GM12878 (cell line): Measurements from ENCODE around the gene CRELD2. TPM values are rescaled to one million over a fixed set of nuclear protein-coding genes. Genes with fewer than 3 reads are reported as not detected.

Experiments used
- ATAC-seq: fragments of 200-7000 bp; cut with Tn5 transposase; 3 replicates; pipeline ENCODE4 v1.9.1; 2020; ENCODE audit warnings: mild to moderate bottlenecking, moderate library complexity
- BruUV-seq: library from RNA; stranded (reverse); fragments of 400-500 nt; replicated peaks from 2 replicates; lab custom pipeline; 2021; lab: Mats Ljungman, UMichigan
- CTCF ChIA-PET: fragments of 300-600 bp; sonication (Branson Sonifier 250); formaldehyde crosslinking; extraction: SDS; loops from one replicate; lab custom pipeline; 2021; ENCODE audit warnings: inconsistent platforms; lab: Yijun Ruan, JAX
- POLR2A ChIA-PET: fragments of 350-600 bp; formaldehyde crosslinking; extraction: SDS; loops from one replicate; lab custom pipeline; 2021; ENCODE audit warnings: inconsistent platforms; lab: Charles Lee
- RAD21 ChIA-PET: fragments of 300-600 bp; sonication (Branson Sonifier 250); formaldehyde crosslinking; loops from one replicate; lab custom pipeline; 2023; ENCODE audit warnings: antibody characterized with exemption; ENCODE audit not compliant: unreplicated experiment; lab: Charles Lee
- SMC1A ChIA-PET: fragments of 300-600 bp; sonication (Branson Sonifier 250); formaldehyde crosslinking; loops from one replicate; lab custom pipeline; 2023; ENCODE audit not compliant: unreplicated experiment, uncharacterized antibody; lab: Charles Lee
- DNase-seq: peaks from one replicate; pipeline ENCODE4 v3.0.0-alpha.2; 2011; ENCODE audit warnings: low read depth, low spot score
- FAIRE-seq: peaks from 3 replicates; lab custom pipeline; 2011; peaks lifted over from hg19 to GRCh38; lab: Jason Lieb, UNC
- H2AFZ ChIP-seq: 2 replicates; pipeline ENCODE4 v1.6.0; 2011; ENCODE audit warnings: low read depth, low read length, control low read depth; ENCODE audit not compliant: control insufficient read depth
- H3K27ac ChIP-seq: 2 replicates; pipeline ENCODE4 v1.5.1; 2011; ENCODE audit warnings: control low read depth; ENCODE audit not compliant: control insufficient read depth, insufficient read depth
- H3K27me3 ChIP-seq, 2 experiments: replicated peaks in 1 of 2; 2 replicates each; pipeline versions ENCODE4 v1.6.0 to v1.6.1; 2011; ENCODE audit warnings: low read length in 1 of 2; ENCODE audit not compliant: control insufficient read depth in 2 of 2, insufficient read depth in 2 of 2
- H3K36me3 ChIP-seq, 2 experiments: 2 replicates each; pipeline ENCODE4 v1.5.1; 2011; ENCODE audit warnings: low read length in 1 of 2; ENCODE audit not compliant: control insufficient read depth in 2 of 2, insufficient read depth in 2 of 2
- H3K4me1 ChIP-seq: 2 replicates; pipeline ENCODE4 v1.6.1; 2011; ENCODE audit warnings: mild to moderate bottlenecking, low read length, moderate library complexity, mixed read lengths; ENCODE audit not compliant: control insufficient read depth, insufficient read depth
- H3K4me2 ChIP-seq: 2 replicates; pipeline ENCODE4 v1.6.0; 2011; ENCODE audit warnings: control low read depth; ENCODE audit not compliant: control insufficient read depth, insufficient read depth
- H3K4me3 ChIP-seq: fragments of 200-600 bp; sonication (generic); 2 replicates; pipeline ENCODE4 v1.5.1; 2016
- H3K79me2 ChIP-seq: 2 replicates; pipeline ENCODE4 v1.6.0; 2011; ENCODE audit warnings: low read length; ENCODE audit not compliant: control insufficient read depth, insufficient read depth
- H3K9ac ChIP-seq: 2 replicates; pipeline ENCODE4 v1.8.0; 2011; ENCODE audit warnings: low read length, control low read depth, mixed read lengths; ENCODE audit not compliant: control insufficient read depth, insufficient read depth
- H3K9me3 ChIP-seq: replicated peaks from 3 replicates; pipeline ENCODE4 v1.5.1; 2011; ENCODE audit warnings: mild to moderate bottlenecking, low read length; ENCODE audit not compliant: control insufficient read depth, insufficient read depth
- H4K20me1 ChIP-seq: 2 replicates; pipeline ENCODE4 v1.6.0; 2011; ENCODE audit not compliant: control insufficient read depth, insufficient read depth
- ATF7 ChIP-seq: fragments of 450-650 bp; IDR thresholded peaks from 2 replicates; pipeline ENCODE4 v1.6.1; 2016; ENCODE audit warnings: low read depth, mild to moderate bottlenecking
- BCL11A ChIP-seq: IDR thresholded peaks from 2 replicates; pipeline ENCODE4 v1.6.1; 2011; ENCODE audit warnings: low read depth, low read length
- CHD2 ChIP-seq: IDR thresholded peaks from 2 replicates; pipeline ENCODE4 v1.6.1; 2011; ENCODE audit warnings: low read depth, low read length, improper control_type of control experiment, borderline replicate concordance
- EP300 ChIP-seq, 2 experiments: fragments of 150-350 bp in 1 of 2; IDR thresholded peaks; 2 replicates each; pipeline ENCODE4 v1.6.1; 2011 to 2012; ENCODE audit warnings: low read depth in 2 of 2, low read length in 2 of 2, borderline replicate concordance in 1 of 2, improper control_type of control experiment in 1 of 2, inconsistent platforms in 1 of 2; ENCODE audit not compliant: control insufficient read depth in 1 of 2
- FOXK2 ChIP-seq: fragments of 450-650 bp; IDR thresholded peaks from 2 replicates; pipeline ENCODE4 v1.6.1; 2017; ENCODE audit warnings: mild to moderate bottlenecking, moderate library complexity
- GATAD2B ChIP-seq: fragments of 450-650 bp; conservative IDR thresholded peaks from 2 replicates; pipeline ENCODE4 v1.6.1; 2017; ENCODE audit warnings: low read depth, mild to moderate bottlenecking, moderate library complexity
- HCFC1 ChIP-seq: fragments of 150-350 bp; IDR thresholded peaks from 2 replicates; pipeline ENCODE4 v1.6.1; 2014; ENCODE audit warnings: low read length
- MTA3 ChIP-seq: IDR thresholded peaks from 2 replicates; pipeline ENCODE4 v1.6.1; 2012; ENCODE audit warnings: low read length, inconsistent platforms, borderline replicate concordance
- MXI1 ChIP-seq: fragments of 150-350 bp; IDR thresholded peaks from 2 replicates; pipeline ENCODE4 v1.6.1; 2011; ENCODE audit warnings: low read depth, mild to moderate bottlenecking, inconsistent platforms, low read length, improper control_type of control experiment
- PAX8 ChIP-seq: fragments of 450-650 bp; IDR thresholded peaks from 2 replicates; pipeline ENCODE4 v1.6.1; 2017; ENCODE audit warnings: mild to moderate bottlenecking, moderate library complexity
- POU2F2 ChIP-seq: IDR thresholded peaks from 3 replicates; pipeline ENCODE4 v1.6.1; 2011; ENCODE audit warnings: low read depth, mild to moderate bottlenecking, low read length, borderline replicate concordance
- SRF ChIP-seq, 2 experiments: IDR thresholded peaks; 2 replicates each; pipeline ENCODE4 v1.6.1; 2011; ENCODE audit warnings: low read depth in 2 of 2, low read length in 2 of 2, mild to moderate bottlenecking in 1 of 2, moderate library complexity in 1 of 2
- TCF7 ChIP-seq: IDR thresholded peaks from 2 replicates; pipeline ENCODE4 v1.6.1; 2014; ENCODE audit warnings: antibody characterized with exemption, borderline replicate concordance
- YY1 ChIP-seq: IDR thresholded peaks from 2 replicates; pipeline ENCODE4 v1.6.1; 2011; ENCODE audit warnings: low read depth, mild to moderate bottlenecking, low read length
- ZNF622 ChIP-seq: fragments of 450-650 bp; IDR thresholded peaks from 2 replicates; pipeline ENCODE4 v1.6.1; 2017; ENCODE audit warnings: mild to moderate bottlenecking, inconsistent platforms
- WGBS: methylation state at CpG from one replicate; pipeline ENCODE4 v1.1.6; 2016; ENCODE audit warnings: low lambda C conversion rate; ENCODE audit not compliant: insufficient replicate concordance, insufficient coverage; ENCODE audit errors: missing lambda C conversion rate; 5-methylcytosine and 5-hydroxymethylcytosine counted together
- in situ Hi-C: fragments of 300-500 bp; cut with MboI; formaldehyde crosslinking; loops from 9 replicates; pipeline ENCODE4 v1.14.3; 2018; ENCODE audit warnings: mixed read lengths
- intact Hi-C: fragments of 100-400 bp; cut with micrococcal nuclease; formaldehyde crosslinking; loops from one replicate; pipeline ENCODE4 v1.14.2; 2022; ENCODE audit not compliant: unreplicated experiment
- polyA plus RNA-seq, 11 experiments: library from polyadenylated mRNA; depleted of rRNA in 4 of 11; unstranded in 6 of 11; stranded (reverse) in 5 of 11; fragments of >200 nt; fragmentation: Nextera tagmentation in 4 of 11; fragmentation: Illumina TruSeq in 1 of 11; extraction: Ambion mirVana in 4 of 11; extraction: Trizol in 1 of 11; gene quantifications; 1 replicate in 1 of 11; 2 replicates in 10 of 11; pipeline versions ENCODE4 v1.2.1 to v1.2.3, GENCODE V29; 2011 to 2016; ENCODE audit warnings: inconsistent platforms in 2 of 11, missing spikeins in 2 of 11, low read depth in 1 of 11
- total RNA-seq, 4 experiments: library from RNA; depleted of rRNA in 3 of 4; stranded (reverse); fragments of >200 nt in 3 of 4; fragmentation: Illumina TruSeq in 1 of 4; extraction: Trizol in 1 of 4; gene quantifications; 2 replicates each; pipeline versions ENCODE4 v1.2.1 to v1.2.3, GENCODE V29; 2013 to 2021
- TF ChIP-seq, protein P1 (sequence below): fragments of 450-650 bp; IDR thresholded peaks from 2 replicates; pipeline ENCODE4 v1.6.1; 2016; ENCODE audit warnings: mild to moderate bottlenecking, moderate library complexity, borderline replicate concordance
- TF ChIP-seq, protein P2 (sequence below): IDR thresholded peaks from 2 replicates; pipeline ENCODE4 v1.6.1; 2012; ENCODE audit warnings: low read length, inconsistent platforms

The CRELD2 gene
- total and polyA plus RNA-seq, 10 of the 15 experiments (the other 5 are each of a cell fraction or from before 2014, with no cell fraction given), result 9.4 to 111 (median 25.9) TPM

DNA sequence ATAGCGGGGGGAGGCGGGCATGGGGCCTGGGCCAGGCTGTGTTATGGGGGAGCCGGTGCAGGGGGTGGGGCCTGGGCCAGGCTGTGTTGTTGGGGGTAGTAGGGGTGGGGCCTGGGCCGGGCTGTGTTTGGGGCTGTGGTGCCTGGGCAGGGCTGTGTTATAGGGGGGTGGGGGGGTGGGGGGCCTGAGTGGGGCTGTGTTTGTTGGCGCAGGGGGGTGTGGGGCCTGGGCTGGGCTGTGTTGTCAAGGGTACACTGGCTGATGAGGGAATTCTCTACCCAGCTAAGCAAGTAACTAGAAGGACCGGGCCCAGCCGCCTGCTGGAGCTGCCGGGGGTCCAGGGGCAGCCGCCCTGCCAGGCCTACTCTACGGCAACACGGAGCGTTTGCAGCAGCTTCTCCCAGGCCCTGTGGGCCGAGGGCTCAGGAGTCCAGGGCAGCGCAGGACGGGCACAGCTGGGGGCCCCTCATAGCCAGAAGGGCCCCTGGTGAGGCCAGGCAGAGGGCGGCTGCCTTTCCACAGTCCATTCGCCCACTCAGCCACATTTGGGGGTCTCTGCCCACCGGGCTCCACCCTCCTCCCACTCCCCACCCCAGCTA lies 32.1 kb downstream of the CRELD2 start:
- no peaks in the 10 kb centered on the region for H4K20me1 ChIP-seq
- H3K4me1 ChIP-seq, result peaks cover 4% of the 10 kb centered on the region; the same call in 1 of the 2 replicates
- ATAC-seq, result no peak
- no peaks in the 10 kb centered on the region for H3K9me3 ChIP-seq
- SMC1A ChIA-PET, result no interaction called here
- H3K27me3 ChIP-seq, result no peaks in the 10 kb centered on the region
- FAIRE-seq, result no peak
- TF ChIP-seq ATF7 (no peak), EP300 (IDR thresholded peaks at IDR 0.05; ENCODE audit: borderline replicate concordance in 1 of 2, control insufficient read depth in 1 of 2, low read depth in 2 of 2, low read length in 2 of 2) (no peak), MXI1 (no peak), TCF7 (no peak), HCFC1 (no peak), BCL11A (no peak), YY1 (no peak), FOXK2 (no peak), MTA3 (no peak), ZNF622 (no peak), POU2F2 (no peak), SRF (IDR thresholded peaks at IDR 0.05; ENCODE audit: low read depth in 2 of 2, low read length in 2 of 2) (no peak), GATAD2B (no peak), PAX8 (no peak), CHD2 (no peak)
- TF ChIP-seq, protein P1, sequence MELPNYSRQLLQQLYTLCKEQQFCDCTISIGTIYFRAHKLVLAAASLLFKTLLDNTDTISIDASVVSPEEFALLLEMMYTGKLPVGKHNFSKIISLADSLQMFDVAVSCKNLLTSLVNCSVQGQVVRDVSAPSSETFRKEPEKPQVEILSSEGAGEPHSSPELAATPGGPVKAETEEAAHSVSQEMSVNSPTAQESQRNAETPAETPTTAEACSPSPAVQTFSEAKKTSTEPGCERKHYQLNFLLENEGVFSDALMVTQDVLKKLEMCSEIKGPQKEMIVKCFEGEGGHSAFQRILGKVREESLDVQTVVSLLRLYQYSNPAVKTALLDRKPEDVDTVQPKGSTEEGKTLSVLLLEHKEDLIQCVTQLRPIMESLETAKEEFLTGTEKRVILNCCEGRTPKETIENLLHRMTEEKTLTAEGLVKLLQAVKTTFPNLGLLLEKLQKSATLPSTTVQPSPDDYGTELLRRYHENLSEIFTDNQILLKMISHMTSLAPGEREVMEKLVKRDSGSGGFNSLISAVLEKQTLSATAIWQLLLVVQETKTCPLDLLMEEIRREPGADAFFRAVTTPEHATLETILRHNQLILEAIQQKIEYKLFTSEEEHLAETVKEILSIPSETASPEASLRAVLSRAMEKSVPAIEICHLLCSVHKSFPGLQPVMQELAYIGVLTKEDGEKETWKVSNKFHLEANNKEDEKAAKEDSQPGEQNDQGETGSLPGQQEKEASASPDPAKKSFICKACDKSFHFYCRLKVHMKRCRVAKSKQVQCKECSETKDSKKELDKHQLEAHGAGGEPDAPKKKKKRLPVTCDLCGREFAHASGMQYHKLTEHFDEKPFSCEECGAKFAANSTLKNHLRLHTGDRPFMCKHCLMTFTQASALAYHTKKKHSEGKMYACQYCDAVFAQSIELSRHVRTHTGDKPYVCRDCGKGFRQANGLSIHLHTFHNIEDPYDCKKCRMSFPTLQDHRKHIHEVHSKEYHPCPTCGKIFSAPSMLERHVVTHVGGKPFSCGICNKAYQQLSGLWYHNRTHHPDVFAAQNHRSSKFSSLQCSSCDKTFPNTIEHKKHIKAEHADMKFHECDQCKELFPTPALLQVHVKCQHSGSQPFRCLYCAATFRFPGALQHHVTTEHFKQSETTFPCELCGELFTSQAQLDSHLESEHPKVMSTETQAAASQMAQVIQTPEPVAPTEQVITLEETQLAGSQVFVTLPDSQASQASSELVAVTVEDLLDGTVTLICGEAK, result no peak
- TF ChIP-seq, protein P2, sequence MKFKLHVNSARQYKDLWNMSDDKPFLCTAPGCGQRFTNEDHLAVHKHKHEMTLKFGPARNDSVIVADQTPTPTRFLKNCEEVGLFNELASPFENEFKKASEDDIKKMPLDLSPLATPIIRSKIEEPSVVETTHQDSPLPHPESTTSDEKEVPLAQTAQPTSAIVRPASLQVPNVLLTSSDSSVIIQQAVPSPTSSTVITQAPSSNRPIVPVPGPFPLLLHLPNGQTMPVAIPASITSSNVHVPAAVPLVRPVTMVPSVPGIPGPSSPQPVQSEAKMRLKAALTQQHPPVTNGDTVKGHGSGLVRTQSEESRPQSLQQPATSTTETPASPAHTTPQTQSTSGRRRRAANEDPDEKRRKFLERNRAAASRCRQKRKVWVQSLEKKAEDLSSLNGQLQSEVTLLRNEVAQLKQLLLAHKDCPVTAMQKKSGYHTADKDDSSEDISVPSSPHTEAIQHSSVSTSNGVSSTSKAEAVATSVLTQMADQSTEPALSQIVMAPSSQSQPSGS, result no peak
- TF ChIP-seq, all 136 proteins: peak for 0
- ChIA-PET RAD21 (no interaction called here), POLR2A (interaction anchor here (1.6 kb wide), 1 partner anchor 20 kb away, joined by 3 read pairs; no protein-coding TSS in a partner anchor), CTCF (no interaction called here)
- no peaks in the 10 kb centered on the region for H3K36me3 ChIP-seq
- no peak overlapping the region for H2AFZ ChIP-seq
- no peak for DNase-seq
- WGBS, result 35% methylated on average over 12 of the region's 18 CpGs
- H3K4me3 ChIP-seq, result no peak overlapping the region
- intact Hi-C loops, result no loop called here
- no peaks in the 10 kb centered on the region for H3K79me2 ChIP-seq
- H3K4me2 ChIP-seq, result no peak overlapping the region
- in situ Hi-C loops, result no loop called here
- no peak overlapping the region for H3K9ac ChIP-seq
- no peak overlapping the region for H3K27ac ChIP-seq
- BruUV-seq, result no TSS peak
